OCI-M1 (cell line): Measurements from ENCODE around the gene CLEC2L.

Source experiments
- DNase-seq: peaks from one replicate; lab custom pipeline; 2025; lab: John Stamatoyannopoulos, UW

CLEC2L gene

DNA sequence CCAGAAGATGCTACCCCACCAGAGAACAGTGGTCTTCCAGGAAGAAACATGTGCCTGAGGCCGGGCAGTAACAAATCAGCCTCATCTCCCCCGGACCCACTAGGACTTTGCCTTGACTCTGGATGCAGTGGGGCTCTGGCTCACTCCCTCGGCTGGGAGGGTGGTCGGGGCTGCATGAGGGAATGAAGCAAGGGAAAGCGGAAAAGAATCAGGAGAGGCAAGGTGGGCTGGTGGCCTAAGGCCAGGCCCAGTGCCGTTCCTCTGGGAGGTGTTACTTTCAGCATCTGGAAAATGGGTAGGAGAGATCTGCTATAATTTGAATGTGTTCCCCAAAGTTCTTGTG lies 51.8 kb downstream of the CLEC2L start:
- no peak for DNase-seq

DNA sequence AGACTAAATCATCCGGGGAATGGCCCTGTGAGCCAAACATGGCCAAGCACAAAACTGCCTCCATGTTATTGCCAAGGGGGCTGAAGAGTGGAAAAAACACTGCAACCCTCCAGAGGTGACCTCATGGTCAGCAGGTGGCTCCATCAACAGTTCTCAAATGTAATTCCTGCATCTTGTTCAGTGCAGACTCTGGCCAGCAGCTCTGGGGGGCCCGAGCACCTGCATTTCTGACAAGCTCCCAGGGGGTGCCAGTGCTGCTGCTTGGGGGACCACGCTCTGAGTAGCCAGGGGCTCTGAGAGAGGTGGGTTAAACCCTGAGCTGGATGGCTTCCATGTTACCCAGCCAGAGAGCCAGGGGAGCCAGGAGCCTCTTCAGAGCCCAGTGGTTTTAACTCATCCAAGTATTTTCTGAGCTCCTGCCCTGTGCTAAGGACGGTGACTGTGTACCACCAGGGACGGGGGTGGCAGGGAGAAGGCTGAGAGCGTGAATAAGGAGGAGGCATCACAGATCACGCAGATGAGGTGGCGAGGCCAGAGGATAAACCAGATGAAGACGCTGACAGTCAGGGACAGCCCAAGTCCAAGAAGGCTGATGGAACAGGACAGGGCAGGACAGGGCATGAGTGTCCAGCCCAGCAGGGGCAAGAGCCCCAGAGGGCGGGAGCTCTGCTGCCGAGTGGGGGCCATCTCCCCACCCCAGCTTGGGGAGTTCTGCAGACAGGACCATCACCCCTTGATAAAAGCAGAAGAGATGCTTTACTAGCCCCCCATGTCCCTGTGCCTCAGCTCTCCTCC lies 52.9 kb downstream of the CLEC2L start:
- no peak for DNase-seq

DNA sequence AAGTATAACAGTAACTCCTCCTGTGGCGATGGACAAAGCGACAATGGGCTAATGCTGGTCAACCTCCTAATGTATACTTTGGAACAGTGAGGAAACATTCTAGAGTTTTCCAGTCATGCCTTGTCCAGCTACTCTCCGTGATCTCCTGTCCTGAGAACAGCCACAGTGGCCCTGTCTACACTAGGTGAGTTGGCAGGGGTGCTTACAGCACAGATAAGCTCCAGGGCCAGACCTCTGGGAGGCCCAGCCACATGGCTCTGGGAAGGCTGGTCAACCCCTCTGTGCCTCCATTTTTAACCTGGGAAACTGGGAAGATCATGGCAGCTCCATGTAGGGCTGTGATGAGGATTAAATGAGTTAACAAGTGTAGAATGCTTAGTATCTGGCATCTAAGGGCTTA lies 57.0 kb downstream of the CLEC2L start:
- no peak for DNase-seq

DNA sequence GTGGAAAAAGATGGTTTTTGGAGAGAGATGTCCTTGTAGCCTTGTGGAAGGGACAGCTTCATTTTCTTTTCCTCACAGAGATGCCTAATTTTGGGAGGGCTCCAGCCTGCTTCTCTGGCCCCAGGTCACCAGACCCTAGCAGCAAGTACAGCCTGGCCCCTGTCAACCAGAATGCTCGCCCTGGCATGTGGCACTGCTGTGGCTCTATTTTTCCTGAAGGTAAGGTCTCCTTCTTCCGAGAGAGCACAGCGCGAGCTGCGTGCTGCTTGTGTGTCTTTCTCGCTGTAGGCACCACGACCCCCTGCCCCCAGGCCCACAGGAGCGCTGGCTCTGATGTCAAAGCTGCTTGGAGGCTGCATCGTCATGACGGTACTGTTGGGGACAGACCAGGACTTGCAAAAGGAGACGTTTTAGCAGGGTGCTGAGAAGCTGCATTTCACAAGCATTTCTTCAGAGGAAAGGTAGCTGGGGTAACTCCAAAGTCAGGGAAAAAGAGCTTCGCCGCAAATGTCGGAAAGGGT lies 58.7 kb downstream of the CLEC2L start:
- DNase-seq, result no peak

DNA sequence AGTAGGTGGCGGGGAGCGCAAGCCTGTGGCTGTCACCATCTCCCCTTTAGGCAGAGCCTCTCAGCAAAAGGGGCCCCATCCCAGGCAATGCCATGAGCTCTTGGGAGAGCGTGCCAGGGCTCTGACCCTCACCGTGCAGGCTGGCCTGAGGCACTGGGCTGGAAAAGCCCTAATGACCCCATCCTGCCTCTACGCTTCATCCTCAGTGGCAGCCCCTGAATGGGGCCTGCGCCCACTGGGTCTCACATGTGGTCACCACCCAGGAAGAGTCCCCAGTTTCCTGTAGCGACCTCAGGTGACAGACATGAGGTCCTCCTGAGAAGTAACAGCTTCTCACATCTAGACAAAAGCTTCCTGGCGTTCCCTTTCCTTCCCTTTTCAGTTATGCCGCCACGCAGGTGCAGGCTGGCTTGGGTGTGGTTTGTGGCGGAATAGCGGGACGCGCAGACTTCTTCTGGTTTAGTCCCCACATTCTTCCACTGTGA lies 59.2 kb downstream of the CLEC2L start:
- no peak for DNase-seq

DNA sequence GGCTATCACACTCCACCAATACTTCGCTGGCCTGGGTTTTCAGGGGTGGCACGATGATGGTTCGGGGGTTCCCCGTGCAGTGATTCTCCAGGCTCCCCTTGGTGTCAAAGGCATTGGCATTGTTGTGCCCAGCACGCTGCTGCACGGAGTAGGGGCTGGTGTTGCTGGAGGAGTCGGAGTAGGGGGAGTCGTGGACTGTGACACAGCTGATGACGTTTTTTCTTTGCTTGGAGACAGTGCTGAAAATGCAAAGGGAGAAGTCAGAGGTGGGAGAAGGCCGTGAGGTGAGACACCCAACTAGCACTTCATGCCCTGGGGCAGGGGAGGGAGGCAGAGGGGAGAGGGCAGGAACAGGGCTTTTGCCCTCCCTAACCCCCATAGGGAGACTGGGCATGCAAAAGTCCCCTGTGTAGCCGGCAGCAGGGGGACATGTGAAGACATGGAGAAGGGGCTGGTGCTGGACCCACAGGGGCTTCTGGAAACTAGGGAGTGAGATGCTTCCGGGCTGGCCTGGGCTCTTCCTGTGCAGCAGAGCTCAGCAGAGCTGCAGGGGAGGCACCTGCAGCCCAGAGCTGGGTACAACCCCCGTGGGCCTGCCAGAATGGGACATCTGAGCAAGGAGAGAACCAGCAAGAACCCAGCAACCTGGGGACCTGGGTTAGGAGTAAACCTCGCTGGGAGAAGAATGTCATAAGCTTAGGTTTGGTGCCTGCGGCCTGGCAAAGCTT lies 60.5 kb downstream of the CLEC2L start:
- no peak for DNase-seq

DNA sequence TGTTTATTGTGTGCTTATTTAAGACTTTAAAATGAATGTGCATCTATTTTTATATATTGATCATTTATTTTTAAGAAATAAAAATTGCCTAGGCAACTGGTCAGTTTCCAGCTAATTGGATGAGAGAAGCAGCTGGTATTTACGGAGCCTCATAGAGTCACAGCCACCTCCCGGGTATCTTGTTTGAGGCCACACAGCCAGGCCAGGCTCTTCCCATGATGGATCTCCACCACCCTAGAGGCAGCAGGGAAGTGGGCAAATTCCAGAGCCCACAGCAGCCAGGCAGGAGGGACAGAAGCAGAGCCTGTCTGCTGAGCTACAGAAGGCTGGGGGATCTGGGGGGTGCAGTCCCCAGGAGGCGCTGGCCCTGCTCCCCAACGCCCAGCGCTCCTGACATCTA lies 61.6 kb downstream of the CLEC2L start:
- DNase-seq, result no peak

DNA sequence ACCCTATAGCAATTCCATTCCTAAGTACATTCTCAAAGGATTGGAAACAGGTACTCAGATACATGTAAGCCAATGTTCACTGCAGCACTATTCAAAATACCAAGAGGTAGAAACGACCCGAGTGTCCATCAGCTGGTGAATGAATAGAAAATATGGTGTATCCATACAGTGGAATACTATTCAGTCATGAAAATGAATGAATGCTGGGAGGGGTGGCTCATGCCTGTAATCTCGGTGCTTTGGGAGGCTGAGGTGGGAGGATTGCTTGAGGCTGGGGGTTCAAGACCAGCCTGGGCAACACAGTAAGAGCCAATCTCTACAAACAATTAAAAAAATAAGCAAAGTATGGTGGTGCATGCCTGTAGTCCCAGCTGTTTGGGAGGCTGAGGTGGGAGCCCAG lies 62.8 kb downstream of the CLEC2L start:
- DNase-seq, result no peak

DNA sequence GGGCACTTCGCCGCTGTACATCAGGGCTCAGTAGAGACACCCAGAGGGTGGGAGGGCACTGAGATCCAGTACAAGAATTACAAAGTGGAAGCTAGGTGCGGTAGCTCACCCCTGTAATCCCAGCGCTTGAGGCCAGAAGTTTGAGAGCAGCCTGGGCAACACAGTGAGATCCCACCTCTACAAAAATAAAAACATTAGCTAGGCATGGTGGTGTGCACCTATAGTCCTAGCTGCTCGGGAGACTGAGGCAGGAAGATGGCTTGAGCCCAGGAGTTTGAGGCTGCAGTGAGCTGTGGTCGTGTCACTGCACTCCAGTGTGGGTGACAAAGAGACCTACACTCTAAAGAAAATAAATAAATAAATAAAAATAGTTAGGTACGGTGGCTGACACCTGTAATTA lies 64.0 kb downstream of the CLEC2L start:
- DNase-seq, result no peak

DNA sequence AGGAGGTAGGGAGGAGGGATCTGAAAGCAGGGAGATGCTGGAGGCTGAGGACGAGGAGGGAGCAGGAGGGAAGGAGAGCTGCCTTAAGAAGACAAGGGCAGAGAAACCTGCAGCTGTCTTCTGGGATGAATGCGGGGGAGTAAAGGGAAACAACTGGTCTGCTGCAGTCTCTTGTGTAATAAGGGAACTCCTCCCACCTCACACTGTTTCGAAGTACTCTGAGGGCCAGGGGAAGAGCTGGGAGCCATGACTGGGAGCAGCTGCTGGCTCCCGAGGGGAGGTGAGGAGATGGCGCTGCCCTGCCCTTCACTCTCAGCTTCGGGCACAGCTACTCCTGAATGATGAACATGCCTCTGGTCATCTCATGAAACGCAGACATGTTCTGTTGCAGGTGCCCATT lies 65.1 kb downstream of the CLEC2L start:
- DNase-seq, result no peak

DNA sequence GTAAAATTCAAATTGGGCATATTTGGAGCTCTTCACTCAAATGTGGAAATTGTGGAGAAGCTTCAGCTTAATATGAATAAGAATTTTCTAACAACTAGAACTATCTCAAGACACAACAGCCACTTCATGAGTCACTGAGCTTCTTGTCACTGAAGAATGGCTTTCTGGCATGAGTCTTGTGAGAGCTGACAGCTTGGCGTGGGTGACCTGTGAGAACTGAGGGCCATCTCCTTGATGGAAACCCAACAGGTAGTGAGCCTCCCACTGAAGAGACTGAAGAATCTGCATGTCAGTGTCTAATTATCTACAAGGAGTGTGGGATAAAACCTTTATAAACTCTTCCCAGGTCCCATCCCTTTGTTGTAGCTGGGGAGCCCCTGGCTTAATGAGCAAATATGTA lies 66.0 kb downstream of the CLEC2L start:
- no peak for DNase-seq

DNA sequence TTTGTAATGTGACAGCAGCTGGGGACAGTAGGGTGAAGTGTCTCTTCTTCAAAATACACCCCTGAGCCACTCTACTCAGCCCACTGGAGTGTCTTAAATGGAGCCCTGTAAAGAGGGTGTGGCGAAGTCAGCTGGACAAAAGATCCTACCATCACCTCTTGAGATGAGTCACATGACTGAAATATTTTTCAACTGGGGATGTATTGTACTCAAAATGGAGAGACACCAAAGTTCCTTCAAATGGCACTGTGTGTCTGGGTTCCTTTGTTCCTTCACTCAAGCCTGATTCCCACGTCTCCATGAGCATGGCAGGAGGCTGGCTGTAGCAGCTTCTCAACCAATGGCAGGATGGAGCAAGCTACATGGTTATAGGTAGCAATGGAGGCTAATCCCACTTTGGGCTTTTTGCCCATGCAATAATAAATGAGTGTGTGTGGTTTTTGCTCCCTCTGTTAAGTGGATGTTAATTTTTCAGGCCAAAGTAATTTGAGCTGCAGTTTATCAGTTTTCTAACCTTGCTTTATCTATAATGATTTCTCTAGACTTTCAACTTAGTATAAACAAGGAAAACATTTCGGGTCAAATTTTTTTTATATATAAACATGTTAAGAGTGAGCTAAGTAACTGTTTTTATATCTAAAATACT lies 68.2 kb downstream of the CLEC2L start:
- DNase-seq, result no peak

DNA sequence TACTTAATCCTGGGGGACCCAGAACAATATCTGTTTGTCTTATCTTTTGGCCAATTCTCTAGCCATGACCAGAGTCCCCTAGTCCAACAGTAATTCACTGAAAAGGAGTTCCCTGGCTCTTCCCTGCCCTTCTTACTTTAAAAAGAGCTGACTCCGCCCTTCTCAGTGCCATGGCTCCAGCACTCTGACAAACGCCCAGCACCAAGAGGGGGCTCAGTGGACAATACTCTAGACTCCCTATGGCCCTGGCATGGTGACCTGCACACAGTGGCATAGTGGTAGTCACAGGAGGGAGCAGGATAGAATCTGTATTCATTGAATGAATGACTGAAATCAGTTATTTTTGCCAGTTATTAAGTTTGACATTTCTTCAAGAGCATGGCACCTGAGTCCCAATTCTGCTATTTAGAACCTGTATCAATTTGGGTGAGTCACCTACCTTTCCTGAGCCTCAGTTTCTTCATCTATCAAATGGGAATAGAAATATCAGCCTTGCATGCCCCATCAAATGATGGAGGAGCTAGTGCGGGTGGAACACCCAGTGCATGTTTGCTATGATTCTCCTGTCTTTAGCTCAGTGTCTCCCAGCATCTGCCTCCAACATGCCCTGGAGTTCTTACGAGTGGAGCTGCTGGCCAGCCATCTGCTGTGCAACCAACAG lies 69.4 kb downstream of the CLEC2L start:
- no peak for DNase-seq

DNA sequence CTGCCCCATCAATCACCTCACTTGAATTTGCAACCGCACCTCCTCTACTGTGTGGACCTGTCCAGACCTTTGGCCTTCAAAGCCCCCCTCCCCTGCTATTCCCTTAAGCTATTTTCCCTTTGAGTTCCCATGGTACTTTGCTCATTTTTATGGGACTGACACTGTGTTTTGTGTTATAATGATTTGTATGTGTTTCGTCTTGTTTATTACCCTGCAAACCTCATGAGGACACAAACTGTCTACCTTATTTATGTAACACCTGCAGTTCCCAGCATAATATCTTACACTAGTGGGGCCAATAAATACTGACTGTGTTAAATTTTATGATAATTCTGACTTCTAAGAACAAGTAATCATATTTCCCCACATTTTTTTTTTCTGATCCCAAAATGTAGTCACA lies 70.6 kb downstream of the CLEC2L start:
- DNase-seq, result no peak
